HepG2 (cell line): ENCODE measurements around the gene LRR1. TPM values are rescaled to one million over a fixed set of nuclear protein-coding genes. Genes with fewer than 3 reads are reported as not detected.

Experiments
- FOXJ3 ChIP-seq: sonication (generic); formaldehyde crosslinking; IDR thresholded peaks from 2 replicates; pipeline ENCODE4 v1.4.0; 2020; ENCODE audit warnings: missing genetic modification reagents, mild to moderate bottlenecking, borderline replicate concordance
- MBNL3 ChIP-seq: fragments of 250-450 bp; sonication (Bioruptor Pico); conservative IDR thresholded peaks from 2 replicates; pipeline ENCODE4 v1.8.0; 2022; ENCODE audit warnings: mild to moderate bottlenecking, inconsistent platforms
- MIXL1 ChIP-seq: IDR thresholded peaks from 2 replicates; pipeline ENCODE4 v1.6.1; 2016
- RAD21 ChIP-seq: fragments of 450-650 bp; formaldehyde crosslinking; IDR thresholded peaks from 2 replicates; pipeline ENCODE4 v1.5.0; 2020; ENCODE audit warnings: mild to moderate bottlenecking
- RBM39 ChIP-seq: fragments of 200-400 bp; formaldehyde crosslinking; IDR thresholded peaks from one replicate; pipeline ENCODE4 v1.6.1; 2018; ENCODE audit warnings: antibody characterized with exemption, mild to moderate bottlenecking, low read depth, low read length; ENCODE audit not compliant: poor library complexity, severe bottlenecking
- REPIN1 ChIP-seq: sonication (generic); formaldehyde crosslinking; IDR thresholded peaks from 2 replicates; pipeline ENCODE4 v1.8.0; 2022; ENCODE audit warnings: missing genetic modification reagents, low read depth, mild to moderate bottlenecking, borderline replicate concordance
- SIX4 ChIP-seq: sonication (generic); formaldehyde crosslinking; IDR thresholded peaks from 2 replicates; pipeline ENCODE4 v1.4.0; 2020; ENCODE audit warnings: missing genetic modification reagents
- ZNF564 ChIP-seq: sonication (generic); formaldehyde crosslinking; IDR thresholded peaks from 2 replicates; pipeline ENCODE4 v1.8.1; 2023; ENCODE audit warnings: mild to moderate bottlenecking, missing genetic modification reagents
- ZNF629 ChIP-seq: sonication (generic); formaldehyde crosslinking; conservative IDR thresholded peaks from 2 replicates; pipeline ENCODE4 v1.5.0; 2020; ENCODE audit warnings: missing genetic modification reagents
- ZNF777 ChIP-seq: sonication (generic); formaldehyde crosslinking; IDR thresholded peaks from 2 replicates; pipeline ENCODE4 v1.4.0; 2020; ENCODE audit warnings: missing genetic modification reagents
- ZNF790 ChIP-seq: sonication (generic); formaldehyde crosslinking; IDR thresholded peaks from 2 replicates; pipeline ENCODE4 v1.8.0; 2022; ENCODE audit warnings: missing genetic modification reagents, mild to moderate bottlenecking, borderline replicate concordance
- polyA plus RNA-seq, 8 experiments: library from polyadenylated mRNA; depleted of rRNA in 3 of 8; stranded (reverse) in 7 of 8; unstranded in 1 of 8; fragments of >200 nt; fragmentation: Illumina TruSeq in 4 of 8; extraction: Trizol in 4 of 8; gene quantifications; 2 replicates each; pipeline versions ENCODE4 v1.2.1 to v1.2.3, GENCODE V29; 2011 to 2016; ENCODE audit warnings: low read depth in 4 of 8, missing spikeins in 1 of 8, mixed read lengths in 1 of 8; ENCODE audit not compliant: insufficient read depth in 1 of 8
- total RNA-seq, 5 experiments: library from RNA; depleted of rRNA; stranded (reverse); fragments of >200 nt; fragmentation: Illumina TruSeq; extraction: Trizol; gene quantifications; 2 replicates each; pipeline ENCODE4 v1.2.3, GENCODE V29; 2016; ENCODE audit warnings: low read depth in 1 of 5
- TF ChIP-seq, protein P1 (sequence below): sonication (generic); formaldehyde crosslinking; IDR thresholded peaks from 2 replicates; pipeline ENCODE4 v1.8.0; 2022; ENCODE audit warnings: low read depth, missing genetic modification reagents
- TF ChIP-seq, protein P2 (sequence below): sonication (generic); formaldehyde crosslinking; IDR thresholded peaks from 2 replicates; pipeline ENCODE4 v1.4.0; 2020; ENCODE audit warnings: missing genetic modification reagents, borderline replicate concordance
- TF ChIP-seq, protein P3 (sequence below): sonication (generic); formaldehyde crosslinking; IDR thresholded peaks from 2 replicates; pipeline ENCODE4 v1.4.0; 2020; ENCODE audit warnings: missing genetic modification reagents
- TF ChIP-seq, protein P4 (sequence below): sonication (generic); formaldehyde crosslinking; IDR thresholded peaks from 2 replicates; pipeline ENCODE4 v1.4.0; 2020; ENCODE audit warnings: mild to moderate bottlenecking, missing genetic modification reagents
- TF ChIP-seq, protein P5 (sequence below): IDR thresholded peaks from 2 replicates; pipeline ENCODE4 v1.6.1; 2016; ENCODE audit warnings: missing compliant biosample characterization, missing genetic modification reagents, borderline replicate concordance

Gene LRR1
- total and polyA plus RNA-seq, 2 of the 13 experiments (the other 11 are each of a cell fraction or from before 2014, with no cell fraction given): 7.0 to 36.2 TPM

GRCh38 chr14:49585803-49586672 lies 12.7 kb upstream of the LRR1 start, which contains the start of gene RPS29 (continued):
- peak; percentile 85 for TF ChIP-seq REPIN1
- 0 out of 2 replicates have a peak, but pooled peaks have one; percentile 6 for TF ChIP-seq ZNF629 (CRISPR knock-in tag)
- TF ChIP-seq RAD21: peak; percentile 17
- 0 out of 2 replicates have a peak, but pooled peaks have one; percentile 16 for TF ChIP-seq ZNF564 (CRISPR knock-in tag)
- TF ChIP-seq, protein P1, sequence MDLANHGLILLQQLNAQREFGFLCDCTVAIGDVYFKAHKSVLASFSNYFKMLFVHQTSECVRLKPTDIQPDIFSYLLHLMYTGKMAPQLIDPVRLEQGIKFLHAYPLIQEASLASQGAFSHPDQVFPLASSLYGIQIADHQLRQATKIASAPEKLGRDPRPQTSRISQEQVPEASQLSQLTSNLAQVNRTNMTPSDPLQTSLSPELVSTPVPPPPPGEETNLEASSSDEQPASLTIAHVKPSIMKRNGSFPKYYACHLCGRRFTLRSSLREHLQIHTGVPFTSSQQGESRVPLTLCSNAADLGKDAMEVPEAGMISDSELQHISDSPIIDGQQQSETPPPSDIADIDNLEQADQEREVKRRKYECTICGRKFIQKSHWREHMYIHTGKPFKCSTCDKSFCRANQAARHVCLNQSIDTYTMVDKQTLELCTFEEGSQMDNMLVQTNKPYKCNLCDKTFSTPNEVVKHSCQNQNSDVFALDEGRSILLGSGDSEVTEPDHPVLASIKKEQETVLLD (CRISPR knock-in tag): no peak; the same call in 1 of the 2 replicates
- TF ChIP-seq MIXL1 (CRISPR knock-in tag): peak; percentile 9; the same call in 1 of the 2 replicates
- no peak for TF ChIP-seq ZNF790 (CRISPR knock-in tag)
- peak; percentile 68; the same call in 1 of the 2 replicates for TF ChIP-seq FOXJ3 (CRISPR knock-in tag)
- peak; percentile 42 for TF ChIP-seq RBM39
- TF ChIP-seq, protein P2, sequence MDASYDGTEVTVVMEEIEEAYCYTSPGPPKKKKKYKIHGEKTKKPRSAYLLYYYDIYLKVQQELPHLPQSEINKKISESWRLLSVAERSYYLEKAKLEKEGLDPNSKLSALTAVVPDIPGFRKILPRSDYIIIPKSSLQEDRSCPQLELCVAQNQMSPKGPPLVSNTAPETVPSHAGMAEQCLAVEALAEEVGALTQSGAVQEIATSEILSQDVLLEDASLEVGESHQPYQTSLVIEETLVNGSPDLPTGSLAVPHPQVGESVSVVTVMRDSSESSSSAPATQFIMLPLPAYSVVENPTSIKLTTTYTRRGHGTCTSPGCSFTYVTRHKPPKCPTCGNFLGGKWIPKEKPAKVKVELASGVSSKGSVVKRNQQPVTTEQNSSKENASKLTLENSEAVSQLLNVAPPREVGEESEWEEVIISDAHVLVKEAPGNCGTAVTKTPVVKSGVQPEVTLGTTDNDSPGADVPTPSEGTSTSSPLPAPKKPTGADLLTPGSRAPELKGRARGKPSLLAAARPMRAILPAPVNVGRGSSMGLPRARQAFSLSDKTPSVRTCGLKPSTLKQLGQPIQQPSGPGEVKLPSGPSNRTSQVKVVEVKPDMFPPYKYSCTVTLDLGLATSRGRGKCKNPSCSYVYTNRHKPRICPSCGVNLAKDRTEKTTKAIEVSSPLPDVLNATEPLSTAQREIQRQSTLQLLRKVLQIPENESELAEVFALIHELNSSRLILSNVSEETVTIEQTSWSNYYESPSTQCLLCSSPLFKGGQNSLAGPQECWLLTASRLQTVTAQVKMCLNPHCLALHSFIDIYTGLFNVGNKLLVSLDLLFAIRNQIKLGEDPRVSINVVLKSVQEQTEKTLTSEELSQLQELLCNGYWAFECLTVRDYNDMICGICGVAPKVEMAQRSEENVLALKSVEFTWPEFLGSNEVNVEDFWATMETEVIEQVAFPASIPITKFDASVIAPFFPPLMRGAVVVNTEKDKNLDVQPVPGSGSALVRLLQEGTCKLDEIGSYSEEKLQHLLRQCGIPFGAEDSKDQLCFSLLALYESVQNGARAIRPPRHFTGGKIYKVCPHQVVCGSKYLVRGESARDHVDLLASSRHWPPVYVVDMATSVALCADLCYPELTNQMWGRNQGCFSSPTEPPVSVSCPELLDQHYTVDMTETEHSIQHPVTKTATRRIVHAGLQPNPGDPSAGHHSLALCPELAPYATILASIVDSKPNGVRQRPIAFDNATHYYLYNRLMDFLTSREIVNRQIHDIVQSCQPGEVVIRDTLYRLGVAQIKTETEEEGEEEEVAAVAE (CRISPR knock-in tag): peak; percentile 96; the same call in 1 of the 2 replicates
- TF ChIP-seq, protein P3, sequence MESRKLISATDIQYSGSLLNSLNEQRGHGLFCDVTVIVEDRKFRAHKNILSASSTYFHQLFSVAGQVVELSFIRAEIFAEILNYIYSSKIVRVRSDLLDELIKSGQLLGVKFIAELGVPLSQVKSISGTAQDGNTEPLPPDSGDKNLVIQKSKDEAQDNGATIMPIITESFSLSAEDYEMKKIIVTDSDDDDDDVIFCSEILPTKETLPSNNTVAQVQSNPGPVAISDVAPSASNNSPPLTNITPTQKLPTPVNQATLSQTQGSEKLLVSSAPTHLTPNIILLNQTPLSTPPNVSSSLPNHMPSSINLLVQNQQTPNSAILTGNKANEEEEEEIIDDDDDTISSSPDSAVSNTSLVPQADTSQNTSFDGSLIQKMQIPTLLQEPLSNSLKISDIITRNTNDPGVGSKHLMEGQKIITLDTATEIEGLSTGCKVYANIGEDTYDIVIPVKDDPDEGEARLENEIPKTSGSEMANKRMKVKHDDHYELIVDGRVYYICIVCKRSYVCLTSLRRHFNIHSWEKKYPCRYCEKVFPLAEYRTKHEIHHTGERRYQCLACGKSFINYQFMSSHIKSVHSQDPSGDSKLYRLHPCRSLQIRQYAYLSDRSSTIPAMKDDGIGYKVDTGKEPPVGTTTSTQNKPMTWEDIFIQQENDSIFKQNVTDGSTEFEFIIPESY: peak; percentile 10; the same call in 1 of the 2 replicates
- TF ChIP-seq ZNF777 (CRISPR knock-in tag): 0 out of 2 replicates have a peak, but pooled peaks have one; percentile 27
- TF ChIP-seq MBNL3 (CRISPR knock-in tag): no peak
- TF ChIP-seq, protein P4, sequence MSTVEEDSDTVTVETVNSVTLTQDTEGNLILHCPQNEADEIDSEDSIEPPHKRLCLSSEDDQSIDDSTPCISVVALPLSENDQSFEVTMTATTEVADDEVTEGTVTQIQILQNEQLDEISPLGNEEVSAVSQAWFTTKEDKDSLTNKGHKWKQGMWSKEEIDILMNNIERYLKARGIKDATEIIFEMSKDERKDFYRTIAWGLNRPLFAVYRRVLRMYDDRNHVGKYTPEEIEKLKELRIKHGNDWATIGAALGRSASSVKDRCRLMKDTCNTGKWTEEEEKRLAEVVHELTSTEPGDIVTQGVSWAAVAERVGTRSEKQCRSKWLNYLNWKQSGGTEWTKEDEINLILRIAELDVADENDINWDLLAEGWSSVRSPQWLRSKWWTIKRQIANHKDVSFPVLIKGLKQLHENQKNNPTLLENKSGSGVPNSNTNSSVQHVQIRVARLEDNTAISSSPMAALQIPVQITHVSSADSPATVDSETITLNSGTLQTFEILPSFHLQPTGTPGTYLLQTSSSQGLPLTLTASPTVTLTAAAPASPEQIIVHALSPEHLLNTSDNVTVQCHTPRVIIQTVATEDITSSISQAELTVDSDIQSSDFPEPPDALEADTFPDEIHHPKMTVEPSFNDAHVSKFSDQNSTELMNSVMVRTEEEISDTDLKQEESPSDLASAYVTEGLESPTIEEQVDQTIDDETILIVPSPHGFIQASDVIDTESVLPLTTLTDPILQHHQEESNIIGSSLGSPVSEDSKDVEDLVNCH: no peak
- TF ChIP-seq, protein P5, sequence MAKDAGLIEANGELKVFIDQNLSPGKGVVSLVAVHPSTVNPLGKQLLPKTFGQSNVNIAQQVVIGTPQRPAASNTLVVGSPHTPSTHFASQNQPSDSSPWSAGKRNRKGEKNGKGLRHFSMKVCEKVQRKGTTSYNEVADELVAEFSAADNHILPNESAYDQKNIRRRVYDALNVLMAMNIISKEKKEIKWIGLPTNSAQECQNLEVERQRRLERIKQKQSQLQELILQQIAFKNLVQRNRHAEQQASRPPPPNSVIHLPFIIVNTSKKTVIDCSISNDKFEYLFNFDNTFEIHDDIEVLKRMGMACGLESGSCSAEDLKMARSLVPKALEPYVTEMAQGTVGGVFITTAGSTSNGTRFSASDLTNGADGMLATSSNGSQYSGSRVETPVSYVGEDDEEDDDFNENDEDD (CRISPR knock-in tag): no peak
- TF ChIP-seq SIX4 (CRISPR knock-in tag): 0 out of 2 replicates have a peak, but pooled peaks have one; percentile 5
